HCT116 (cell line): ENCODE data around the gene ORMDL1. TPM values are rescaled to one million over a fixed set of nuclear protein-coding genes. Genes with fewer than 3 reads are reported as not detected.

ENCODE experiments used
- ATAC-seq: fragments of 200-7000 bp; cut with Tn5 transposase; 2 replicates; pipeline ENCODE4 v1.9.1; 2020; ENCODE audit warnings: mild to moderate bottlenecking, moderate library complexity
- BruUV-seq: library from RNA; stranded (reverse); fragments of 400-500 nt; replicated peaks from 2 replicates; lab custom pipeline; 2021; lab: Mats Ljungman, UMichigan
- CTCF ChIA-PET: fragments of 300-600 bp; sonication (Branson Sonifier 250); formaldehyde crosslinking; loops from one replicate; lab custom pipeline; 2021; ENCODE audit warnings: antibody characterized with exemption; lab: Charles Lee
- POLR2A ChIA-PET: fragments of 300-600, 350-600 bp; sonication (Branson Sonifier 250); formaldehyde crosslinking; loops from one replicate; lab custom pipeline; 2021; ENCODE audit warnings: antibody characterized with exemption; lab: Charles Lee
- RAD21 ChIA-PET, 2 experiments: fragments of 300-600 bp; sonication (Branson Sonifier 250); formaldehyde crosslinking; loops; one replicate each; lab custom pipeline; 2023; ENCODE audit warnings: low total read pairs in 2 of 2; ENCODE audit not compliant: uncharacterized antibody in 2 of 2, unreplicated experiment in 2 of 2, low non-redundant PET in 1 of 2; lab: Charles Lee
- DNase-seq: peaks from one replicate; pipeline ENCODE4 v3.0.0-alpha.2; 2010; ENCODE audit warnings: low read depth, low spot score
- H2AFZ ChIP-seq: fragments of 200-600 bp; shearing (Covaris generic), sonication (generic); 2 replicates; pipeline ENCODE4 v1.6.1; 2017; ENCODE audit warnings: low read depth, mixed run types, mixed read lengths, antibody characterized with exemption, low read length; ENCODE audit not compliant: poor library complexity, severe bottlenecking
- H3K27ac ChIP-seq: 2 replicates; pipeline ENCODE4 v1.5.1; 2012; ENCODE audit warnings: low read depth, low read length
- H3K27me3 ChIP-seq: fragments of 200-600 bp; sonication (generic); 2 replicates; pipeline ENCODE4 v1.6.1; 2016; ENCODE audit warnings: mixed run types, low read length, mixed read lengths; ENCODE audit not compliant: insufficient read depth
- H3K36me3 ChIP-seq, 2 experiments: fragments of 200-500 bp in 1 of 2; fragments of 200-600 bp in 1 of 2; sonication (Bioruptor generic) in 1 of 2; sonication (generic) in 1 of 2; 2 replicates each; pipeline versions ENCODE4 v1.5.1 to v1.6.1; 2014 to 2016; ENCODE audit warnings: low read length in 2 of 2, inconsistent platforms in 1 of 2, mixed read lengths in 1 of 2, mixed run types in 1 of 2; ENCODE audit not compliant: insufficient read depth in 2 of 2, control insufficient read depth in 1 of 2
- H3K4me1 ChIP-seq, 2 experiments: fragments of 200-600 bp in 1 of 2; sonication (generic) in 1 of 2; 2 replicates each; pipeline versions ENCODE4 v1.5.1 to v1.6.1; 2012 to 2017; ENCODE audit warnings: low read length in 2 of 2, inconsistent platforms in 1 of 2, mild to moderate bottlenecking in 1 of 2, mixed read lengths in 1 of 2, mixed run types in 1 of 2, moderate library complexity in 1 of 2; ENCODE audit not compliant: insufficient read depth in 2 of 2, control insufficient read depth in 1 of 2
- H3K4me2 ChIP-seq: fragments of 200-600 bp; sonication (generic); 2 replicates; pipeline ENCODE4 v1.6.1; 2017; ENCODE audit warnings: mixed run types, low read length, mixed read lengths
- H3K4me3 ChIP-seq, 2 experiments: fragments of 200-600 bp in 1 of 2; sonication (generic) in 1 of 2; replicated peaks in 1 of 2; 2 replicates each; pipeline ENCODE4 v1.5.1; 2011 to 2016; ENCODE audit warnings: low read length in 2 of 2, control low read depth in 1 of 2, low read depth in 1 of 2, mild to moderate bottlenecking in 1 of 2, mixed read lengths in 1 of 2, mixed run types in 1 of 2
- H3K79me2 ChIP-seq: fragments of 200-600 bp; sonication (generic); 2 replicates; pipeline ENCODE4 v1.6.1; 2017; ENCODE audit warnings: mild to moderate bottlenecking, mixed run types, low read length, moderate library complexity, mixed read lengths; ENCODE audit not compliant: insufficient read depth
- H3K9ac ChIP-seq: fragments of 200-600 bp; sonication (generic); 2 replicates; pipeline ENCODE4 v1.6.1; 2016; ENCODE audit warnings: low read length, mixed read lengths
- H3K9me2 ChIP-seq: fragments of 200-600 bp; sonication (generic), shearing (Covaris generic); 2 replicates; pipeline ENCODE4 v1.6.1; 2017; ENCODE audit warnings: mixed run types, mild to moderate bottlenecking, moderate library complexity; ENCODE audit not compliant: insufficient read depth
- H3K9me3 ChIP-seq, 2 experiments: fragments of 200-500 bp in 1 of 2; fragments of 200-600 bp in 1 of 2; sonication (Bioruptor generic) in 1 of 2; sonication (generic) in 1 of 2; 2 replicates each; pipeline ENCODE4 v1.6.1; 2014 to 2017; ENCODE audit warnings: low read length in 2 of 2, mixed read lengths in 2 of 2, inconsistent platforms in 1 of 2, low read depth in 1 of 2, mild to moderate bottlenecking in 1 of 2, mixed run types in 1 of 2, moderate library complexity in 1 of 2; ENCODE audit not compliant: control insufficient read depth in 1 of 2, insufficient read depth in 1 of 2
- H4K20me1 ChIP-seq: fragments of 200-600 bp; sonication (generic), shearing (Covaris generic); 2 replicates; pipeline ENCODE4 v1.6.1; 2017; ENCODE audit warnings: mixed run types, mild to moderate bottlenecking, moderate library complexity; ENCODE audit not compliant: insufficient read depth
- EGR1 ChIP-seq: IDR thresholded peaks from 2 replicates; pipeline ENCODE4 v1.6.1; 2012; ENCODE audit warnings: low read depth
- EZH2 ChIP-seq: fragments of 200-600 bp; sonication (generic); IDR thresholded peaks from 2 replicates; pipeline ENCODE4 v1.6.1; 2017; ENCODE audit warnings: antibody characterized with exemption, mixed run types
- FOSL1 ChIP-seq: IDR thresholded peaks from 2 replicates; pipeline ENCODE4 v1.6.1; 2012; ENCODE audit warnings: low read depth
- MAX ChIP-seq: IDR thresholded peaks from 2 replicates; pipeline ENCODE4 v1.6.1; 2012
- POLR2AphosphoS5 ChIP-seq: IDR thresholded peaks from 2 replicates; pipeline ENCODE4 v1.6.1; 2011; ENCODE audit warnings: mild to moderate bottlenecking, low read depth, low read length, moderate library complexity
- REST ChIP-seq: IDR thresholded peaks from 2 replicates; pipeline ENCODE4 v1.6.1; 2012; ENCODE audit warnings: low read depth
- SIN3A ChIP-seq: IDR thresholded peaks from 2 replicates; pipeline ENCODE4 v1.6.1; 2012; ENCODE audit warnings: low read depth
- SP1 ChIP-seq: IDR thresholded peaks from 2 replicates; pipeline ENCODE4 v1.6.1; 2012; ENCODE audit warnings: low read depth
- TCF7L2 ChIP-seq: IDR thresholded peaks from 2 replicates; pipeline ENCODE4 v1.7.0; 2011; ENCODE audit warnings: borderline replicate concordance, inconsistent platforms; ENCODE audit not compliant: insufficient read depth, insufficient read length; ENCODE audit errors: extremely low read depth
- ZFX ChIP-seq: fragments of 450-650 bp; IDR thresholded peaks from 2 replicates; pipeline ENCODE4 v1.6.1; 2017
- intact Hi-C: fragments of 100-400 bp; cut with micrococcal nuclease; formaldehyde crosslinking; loops from 2 replicates; pipeline ENCODE4 v1.10.0; 2022
- total RNA-seq: library from RNA; stranded (reverse); gene quantifications from one replicate; pipeline ENCODE4 v1.2.1, GENCODE V29; 2021; ENCODE audit not compliant: unreplicated experiment

The ORMDL1 gene
- total RNA-seq, 1 experiment from 2014 or later = 32.7 TPM

DNA sequence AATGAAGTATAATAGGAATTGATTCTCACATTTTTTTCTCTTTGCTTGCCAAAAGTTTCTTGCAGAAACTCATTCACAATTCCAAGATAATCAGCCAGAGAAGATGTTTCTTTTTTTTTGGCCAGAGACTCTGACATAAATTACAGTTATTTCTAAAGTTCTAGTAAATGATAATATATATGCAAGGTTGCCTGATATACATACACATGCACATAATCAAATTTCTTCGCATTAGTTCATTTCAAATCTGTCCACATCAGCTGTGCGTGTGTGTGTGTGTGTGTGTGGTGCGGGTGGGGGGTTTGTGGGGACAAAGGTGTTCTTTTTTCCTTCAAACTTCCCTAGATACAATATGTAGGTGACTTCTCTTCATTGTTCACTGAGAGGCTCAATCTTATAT is 54.7 kb downstream of the ORMDL1 start:
- POLR2A ChIA-PET = interaction anchor here (0.6 kb wide), 1 partner anchor 65 kb away, joined by 4 read pairs; no protein-coding TSS in a partner anchor
- Histone ChIP-seq H3K27me3 (no peaks in the 10 kb centered on the region), H3K4me1 (no peaks in the 10 kb centered on the region), H3K9ac (no peak overlapping the region), H3K4me2 (no peak overlapping the region), H3K4me3 (no peak overlapping the region), H3K79me2 (no peaks in the 10 kb centered on the region), H2AFZ (no peak overlapping the region), H3K36me3 (no peaks in the 10 kb centered on the region), H3K9me2 (no peaks in the 10 kb centered on the region), H4K20me1 (no peaks in the 10 kb centered on the region), H3K27ac (no peak overlapping the region), H3K9me3 (no peaks in the 10 kb centered on the region)
- CTCF ChIA-PET = no interaction called here
- intact Hi-C loops = no loop called here
- RAD21 ChIA-PET = no interaction called here
- no TSS peak for BruUV-seq
- no peak for TF ChIP-seq POLR2AphosphoS5
- no peak for TF ChIP-seq MAX
- TF ChIP-seq SP1 = no peak
- TF ChIP-seq FOSL1 = no peak
- ATAC-seq (no peak), DNase-seq (no peak)

- no TSS peak for BruUV-seq
- H3K27me3 ChIP-seq = no peaks in the 10 kb centered on the region
- H3K4me2 ChIP-seq = no peak overlapping the region
- ChIA-PET POLR2A (no interaction called here), RAD21 (no interaction called here), CTCF (no interaction called here)
- TF ChIP-seq EGR1 (no peak), TCF7L2 (no peak), ZFX (no peak), SIN3A (no peak), REST (no peak), EZH2 (no peak)
- intact Hi-C loops = no loop called here
- H3K79me2 ChIP-seq = no peaks in the 10 kb centered on the region
- no peak for ATAC-seq
- H3K27ac ChIP-seq = no peak overlapping the region
- no peak overlapping the region for H3K4me3 ChIP-seq
- H3K36me3 ChIP-seq = no peaks in the 10 kb centered on the region
- H3K9me3 ChIP-seq = no peaks in the 10 kb centered on the region
- H3K9me2 ChIP-seq = no peaks in the 10 kb centered on the region
- no peak overlapping the region for H2AFZ ChIP-seq
- no peak for DNase-seq
- no peaks in the 10 kb centered on the region for H4K20me1 ChIP-seq
- no peaks in the 10 kb centered on the region for H3K4me1 ChIP-seq
- no peak overlapping the region for H3K9ac ChIP-seq
Observed at GRCh38 chr2:189726849-189727248, 57.3 kb downstream of the ORMDL1 start.
